Activated CD4-positive, alpha-beta T cell treated with anti-CD3 and anti-CD28 coated beads, Interleukin-2, amount 10 ng/mL, durations not matched to agents 7 days and 5 days (primary cell): ENCODE results near the gene TCAP. TPM values are rescaled to one million over a fixed set of nuclear protein-coding genes. Genes with fewer than 3 reads are reported as not detected.
"Not testable (repeated sequence)": the region's sequence is repeated elsewhere in the genome, so short reads cannot be mapped to it uniquely, and the experiment has no call there.

Experiments used
- CTCF ChIA-PET: fragments of 350-600 bp; sonication (Branson Sonifier 250); formaldehyde crosslinking; loops from one replicate; lab custom pipeline; 2021; ENCODE audit warnings: antibody characterized with exemption; lab: Charles Lee
- POLR2A ChIA-PET: fragments of 350-600 bp; sonication (Branson Sonifier 250); formaldehyde crosslinking; loops from one replicate; lab custom pipeline; 2021; ENCODE audit warnings: antibody characterized with exemption; lab: Charles Lee
- DNase-seq: peaks from one replicate; pipeline ENCODE4 v3.0.0-alpha.2; 2020
- H3K27ac Mint-ChIP-seq: one replicate; pipeline ENCODE4 v1.8.0; 2021; ENCODE audit warnings: mild to moderate bottlenecking, moderate library complexity, mixed read lengths
- H3K27me3 Mint-ChIP-seq: one replicate; pipeline ENCODE4 v1.8.0; 2021; ENCODE audit warnings: mixed read lengths
- H3K36me3 Mint-ChIP-seq: one replicate; pipeline ENCODE4 v1.8.0; 2021; ENCODE audit warnings: low read depth, mixed read lengths
- H3K4me1 Mint-ChIP-seq: one replicate; pipeline ENCODE4 v1.8.0; 2021; ENCODE audit warnings: mixed read lengths
- H3K4me3 Mint-ChIP-seq: one replicate; pipeline ENCODE4 v1.8.0; 2021; ENCODE audit warnings: mild to moderate bottlenecking, moderate library complexity, mixed read lengths
- H3K9me3 Mint-ChIP-seq: one replicate; pipeline ENCODE4 v1.8.0; 2021; ENCODE audit warnings: mixed read lengths
- total RNA-seq, 2 experiments: library from RNA; stranded (reverse); gene quantifications; one replicate each; pipeline ENCODE4 v1.2.3, GENCODE V29; 2021

The TCAP gene
- total RNA-seq, 2 experiments from 2014 or later: 2.0 to 2.1 TPM

- H3K27ac Mint-ChIP-seq, POLR2A ChIA-PET, H3K27me3 Mint-ChIP-seq, H3K36me3 Mint-ChIP-seq, DNase-seq, H3K9me3 Mint-ChIP-seq, H3K4me3 Mint-ChIP-seq: not testable (repeated sequence)
- CTCF ChIA-PET: interaction anchor here (1.2 kb wide), 1 partner anchor 269 kb away, joined by 3 read pairs; the partner anchor contains the start of gene PSMD3
- H3K4me1 Mint-ChIP-seq: peaks cover 27% of the 10 kb centered on the region
Measured at GRCh38 chr17:39711071-39711470, 45.9 kb downstream of the TCAP start.

DNA sequence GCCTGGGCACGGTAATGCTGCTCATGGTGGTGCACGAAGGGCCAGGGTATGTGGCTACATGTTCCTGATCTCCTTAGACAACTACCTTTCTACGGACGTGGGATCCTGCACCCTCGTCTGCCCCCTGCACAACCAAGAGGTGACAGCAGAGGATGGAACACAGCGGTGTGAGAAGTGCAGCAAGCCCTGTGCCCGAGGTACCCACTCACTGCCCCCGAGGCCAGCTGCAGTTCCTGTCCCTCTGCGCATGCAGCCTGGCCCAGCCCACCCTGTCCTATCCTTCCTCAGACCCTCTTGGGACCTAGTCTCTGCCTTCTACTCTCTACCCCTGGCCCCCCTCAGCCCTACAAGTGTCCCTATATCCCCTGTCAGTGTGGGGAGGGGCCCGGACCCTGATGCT, 46.7 kb downstream of the TCAP start:
- ChIA-PET POLR2A (no interaction called here), CTCF (no interaction called here)
- Mint-ChIP-seq H3K27me3 (no peaks in the 10 kb centered on the region), H3K4me1 (peaks cover 22% of the 10 kb centered on the region), H3K27ac (no peak overlapping the region), H3K4me3 (no peak overlapping the region), H3K36me3 (no peaks in the 10 kb centered on the region), H3K9me3 (no peaks in the 10 kb centered on the region)
- DNase-seq: no peak

DNA sequence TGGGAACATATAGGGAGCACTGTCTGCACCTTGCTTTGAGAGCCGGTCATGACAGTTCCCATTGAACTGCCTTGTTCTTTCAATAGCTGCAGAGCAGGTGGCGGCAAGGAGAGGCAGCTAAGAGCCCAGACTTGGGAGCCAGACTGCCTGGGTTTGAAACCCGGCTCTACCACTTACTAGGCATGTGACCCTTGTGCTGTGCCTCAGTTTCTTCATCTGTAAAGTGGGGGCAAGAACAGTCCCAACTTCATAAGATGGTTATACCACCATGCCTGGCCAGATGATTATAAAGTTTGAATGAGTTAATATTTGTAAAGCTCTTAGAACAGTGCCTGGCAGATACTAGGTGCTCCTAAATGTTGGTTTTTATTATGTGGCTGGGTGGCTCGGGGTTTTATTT, 49.1 kb downstream of the TCAP start:
- no peak for DNase-seq
- H3K27ac Mint-ChIP-seq: no peak overlapping the region
- ChIA-PET POLR2A (no interaction called here), CTCF (interaction anchor here (1.3 to 3.0 kb wide), 3 partner anchors 16 to 93 kb away, joined by 3 to 8 read pairs (median 4); partner anchors contain the start of genes MIEN1 and PNMT)
- peaks cover 4% of the 10 kb centered on the region for H3K4me1 Mint-ChIP-seq
- no peaks in the 10 kb centered on the region for H3K36me3 Mint-ChIP-seq
- no peaks in the 10 kb centered on the region for H3K27me3 Mint-ChIP-seq
- H3K4me3 Mint-ChIP-seq: no peak overlapping the region
- no peaks in the 10 kb centered on the region for H3K9me3 Mint-ChIP-seq

DNA sequence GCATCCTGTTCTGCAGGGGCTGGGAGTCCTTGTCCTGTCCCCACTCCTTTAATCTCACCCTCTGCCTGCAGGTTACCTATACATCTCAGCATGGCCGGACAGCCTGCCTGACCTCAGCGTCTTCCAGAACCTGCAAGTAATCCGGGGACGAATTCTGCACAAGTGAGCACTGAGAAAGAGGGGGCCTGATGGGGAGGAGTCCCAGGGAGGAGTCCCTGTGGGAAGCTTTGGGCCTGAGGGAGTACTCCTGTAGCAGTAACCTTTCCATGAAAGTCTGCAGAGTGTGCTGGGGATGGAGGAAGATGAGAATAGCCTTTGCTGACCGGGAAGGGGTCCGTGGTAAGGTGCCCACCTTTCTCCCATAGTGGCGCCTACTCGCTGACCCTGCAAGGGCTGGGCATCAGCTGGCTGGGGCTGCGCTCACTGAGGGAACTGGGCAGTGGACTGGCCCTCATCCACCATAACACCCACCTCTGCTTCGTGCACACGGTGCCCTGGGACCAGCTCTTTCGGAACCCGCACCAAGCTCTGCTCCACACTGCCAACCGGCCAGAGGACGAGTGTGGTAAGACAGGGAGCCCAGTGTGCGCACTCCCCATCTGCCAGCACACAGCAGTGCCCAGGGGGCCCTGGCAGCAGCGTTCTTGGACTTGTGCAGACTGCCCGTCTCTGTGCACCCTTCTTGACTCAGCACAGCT, 50.4 kb downstream of the TCAP start:
- no peak for DNase-seq
- no peak overlapping the region for H3K4me3 Mint-ChIP-seq
- CTCF ChIA-PET: interaction anchor here (3.0 kb wide), 1 partner anchor 15 kb away, joined by 8 read pairs; the partner anchor contains the start of gene MIEN1
- POLR2A ChIA-PET: no interaction called here
- H3K36me3 Mint-ChIP-seq: no peaks in the 10 kb centered on the region
- no peaks in the 10 kb centered on the region for H3K27me3 Mint-ChIP-seq
- H3K4me1 Mint-ChIP-seq: no peaks in the 10 kb centered on the region
- no peaks in the 10 kb centered on the region for H3K9me3 Mint-ChIP-seq
- H3K27ac Mint-ChIP-seq: no peak overlapping the region

Other genes with a start within 250 kb of the TCAP start
- 10 to 100 TPM; 55.8 to 59.1 TPM for gene MED1, start 214.1 kb upstream of the TCAP start, total RNA-seq
- gene CDK12, start 203.9 kb upstream of the TCAP start, total RNA-seq: 100 to 1,000 TPM in 1 of 2 experiments, 10 to 100 TPM in 1; 89.9 to 100 TPM
- not detected for gene NEUROD2, start 57.4 kb upstream of the TCAP start, total RNA-seq
- gene PPP1R1B, start 38.4 kb upstream of the TCAP start, total RNA-seq: not detected
- 10 to 100 TPM; 70.0 to 72.8 TPM for gene STARD3, start 28.2 kb upstream of the TCAP start, total RNA-seq
- gene PNMT, start 3.1 kb downstream of the TCAP start, total RNA-seq: under 1 TPM in 1 of 2 experiments, not detected in 1; 0.19 TPM
- 10 to 100 TPM; 27.0 to 30.6 TPM for gene PGAP3, start 22.7 kb downstream of the TCAP start, total RNA-seq
- 1 to 10 TPM; 4.5 to 4.6 TPM for gene ERBB2, start 34.7 kb downstream of the TCAP start, total RNA-seq
- 10 to 100 TPM; 49.7 to 50.2 TPM for gene MIEN1, start 65.2 kb downstream of the TCAP start, total RNA-seq
- gene GRB7, start 72.6 kb downstream of the TCAP start, total RNA-seq: under 1 TPM; 0.69 to 0.81 TPM
- gene IKZF3, start 199.0 kb downstream of the TCAP start, total RNA-seq: 10 to 100 TPM; 33.1 to 39.8 TPM
- not detected for gene ZPBP2, start 202.9 kb downstream of the TCAP start, total RNA-seq